Neural cell (in vitro differentiated cells): ENCODE data around the gene SRP68. TPM values are rescaled to one million over a fixed set of nuclear protein-coding genes. Genes with fewer than 3 reads are reported as not detected.

Experiments used
- H2AFZ ChIP-seq: fragments of 200-600, 300-800 bp; sonication (generic), shearing (Covaris generic); 2 replicates; pipeline ENCODE4 v1.6.0; 2014; ENCODE audit warnings: low read depth, mild to moderate bottlenecking, antibody characterized with exemption, low read length, moderate library complexity
- H3F3A ChIP-seq: fragments of 200-600 bp; shearing (Covaris generic); 2 replicates; pipeline ENCODE4 v1.6.1; 2016; ENCODE audit warnings: mild to moderate bottlenecking, moderate library complexity, mixed read lengths, antibody characterized with exemption, low read length; ENCODE audit not compliant: insufficient read depth, poor library complexity, severe bottlenecking
- H3K27ac ChIP-seq: fragments of 200-600, 300-800 bp; sonication (generic), shearing (Covaris generic); 2 replicates; pipeline ENCODE4 v1.5.1; 2014; ENCODE audit warnings: mild to moderate bottlenecking, low read length, moderate library complexity
- H3K27me3 ChIP-seq: fragments of 300-800, 200-600 bp; sonication (generic), shearing (Covaris generic); 2 replicates; pipeline ENCODE4 v1.6.0; 2014; ENCODE audit warnings: mild to moderate bottlenecking, low read depth, low read length, moderate library complexity; ENCODE audit not compliant: insufficient read depth
- H3K36me3 ChIP-seq: fragments of 300-800, 200-600 bp; sonication (generic), shearing (Covaris generic); 2 replicates; pipeline ENCODE4 v1.5.1; 2014; ENCODE audit warnings: mild to moderate bottlenecking, antibody characterized with exemption, low read length, moderate library complexity; ENCODE audit not compliant: insufficient read depth
- H3K4me2 ChIP-seq: fragments of 300-800, 200-600 bp; sonication (generic), shearing (Covaris generic); 2 replicates; pipeline ENCODE4 v1.6.0; 2014; ENCODE audit warnings: mild to moderate bottlenecking, low read length
- H3K4me3 ChIP-seq: fragments of 300-800, 200-600 bp; sonication (generic), shearing (Covaris generic); 2 replicates; pipeline ENCODE4 v1.5.1; 2014; ENCODE audit warnings: mild to moderate bottlenecking, low read length, moderate library complexity
- H3K79me2 ChIP-seq: fragments of 200-600 bp; shearing (Covaris generic); replicated peaks from 2 replicates; pipeline ENCODE4 v1.6.0; 2014; ENCODE audit warnings: mild to moderate bottlenecking, low read length, moderate library complexity; ENCODE audit not compliant: insufficient read depth
- H3K9ac ChIP-seq: fragments of 300-800, 200-600 bp; sonication (generic), shearing (Covaris generic); 2 replicates; pipeline ENCODE4 v1.6.1; 2016; ENCODE audit warnings: mild to moderate bottlenecking, low read length, mixed read lengths
- H3K9me2 ChIP-seq: fragments of 200-600 bp; shearing (Covaris generic); 2 replicates; pipeline ENCODE4 v1.6.1; 2016; ENCODE audit warnings: mild to moderate bottlenecking, low read length, mixed read lengths; ENCODE audit not compliant: insufficient read depth
- H3K9me3 ChIP-seq: fragments of 200-600, 300-800 bp; sonication (generic), shearing (Covaris generic); 2 replicates; pipeline ENCODE4 v1.6.1; 2016; ENCODE audit warnings: mild to moderate bottlenecking, mixed run types, low read length, moderate library complexity, mixed read lengths
- H4K20me1 ChIP-seq: fragments of 200-600 bp; shearing (Covaris generic); 2 replicates; pipeline ENCODE4 v1.6.1; 2016; ENCODE audit warnings: mild to moderate bottlenecking, mixed run types; ENCODE audit not compliant: insufficient read depth
- CTCF ChIP-seq: fragments of 450-650 bp; IDR thresholded peaks from 2 replicates; pipeline ENCODE4 v1.5.1; 2014; ENCODE audit warnings: antibody characterized with exemption, mild to moderate bottlenecking, moderate library complexity; ENCODE audit not compliant: poor library complexity, severe bottlenecking
- EP300 ChIP-seq: fragments of 450-650 bp; conservative IDR thresholded peaks from 2 replicates; pipeline ENCODE4 v1.6.1; 2014; ENCODE audit warnings: antibody characterized with exemption, mild to moderate bottlenecking, moderate library complexity; ENCODE audit not compliant: poor library complexity, severe bottlenecking
- EZH2 ChIP-seq: fragments of 200-600, 300-800 bp; shearing (Covaris generic), sonication (generic); IDR thresholded peaks from 2 replicates; pipeline ENCODE4 v1.6.1; 2014; ENCODE audit warnings: antibody characterized with exemption, low read length, borderline replicate concordance, mild to moderate bottlenecking; ENCODE audit not compliant: insufficient read depth, poor library complexity, severe bottlenecking
- POLR2AphosphoS5 ChIP-seq: IDR thresholded peaks from 2 replicates; pipeline ENCODE4 v1.6.1; 2012
- RAD21 ChIP-seq: fragments of 450-650 bp; conservative IDR thresholded peaks from 2 replicates; pipeline ENCODE4 v1.6.1; 2014; ENCODE audit warnings: antibody characterized with exemption, mild to moderate bottlenecking, moderate library complexity
- REST ChIP-seq: IDR thresholded peaks from 2 replicates; pipeline ENCODE4 v1.6.1; 2012; ENCODE audit warnings: borderline replicate concordance
- SMC3 ChIP-seq: fragments of 450-650 bp; conservative IDR thresholded peaks from 2 replicates; pipeline ENCODE4 v1.6.1; 2014; ENCODE audit warnings: antibody characterized with exemption, mild to moderate bottlenecking, moderate library complexity; ENCODE audit not compliant: poor library complexity
- TAF1 ChIP-seq: IDR thresholded peaks from 2 replicates; pipeline ENCODE4 v1.6.1; 2012; ENCODE audit warnings: low read depth
- polyA plus RNA-seq: library from polyadenylated mRNA; depleted of rRNA; stranded (reverse); fragments of >200 nt; gene quantifications from 2 replicates; pipeline ENCODE4 v1.2.3, GENCODE V29; 2014

Gene SRP68
- polyA plus RNA-seq, 1 donor from 2014 or later: 26.3 TPM

- H3K4me2 ChIP-seq: no peak overlapping the region
- no peak overlapping the region for H2AFZ ChIP-seq
- H3K9ac ChIP-seq: no peak overlapping the region
- no peaks in the 10 kb centered on the region for H3K36me3 ChIP-seq
- no peak overlapping the region for H3K27ac ChIP-seq
- peaks cover 24% of the 10 kb centered on the region for H3K79me2 ChIP-seq
- no peaks in the 10 kb centered on the region for H3F3A ChIP-seq
- no peaks in the 10 kb centered on the region for H4K20me1 ChIP-seq
- no peaks in the 10 kb centered on the region for H3K9me3 ChIP-seq
- TF ChIP-seq POLR2AphosphoS5 (no peak), EP300 (no peak), REST (no peak), RAD21 (no peak), SMC3 (no peak), CTCF (peak; percentile 47), TAF1 (no peak), EZH2 (peak; percentile 53)
- H3K9me2 ChIP-seq: no peaks in the 10 kb centered on the region
- H3K27me3 ChIP-seq: peaks cover 62% of the 10 kb centered on the region
- peak overlapping the region; percentile 62 for H3K4me3 ChIP-seq
These were observed 3.2 kb upstream of the SRP68 start for GRCh38 chr17:76075364-76076145.

- Histone ChIP-seq H4K20me1 (no peaks in the 10 kb centered on the region), H3K9me2 (no peaks in the 10 kb centered on the region), H3K4me2 (no peak within 1 kb of the TSS), H3K27me3 (peaks cover 59% of the 10 kb centered on the region), H3K9ac (no peak within 1 kb of the TSS), H3K79me2 (peaks cover 30% of the 10 kb centered on the region), H3K27ac (no peak within 1 kb of the TSS), H3K36me3 (no peaks in the 10 kb centered on the region), H2AFZ (no peak within 1 kb of the TSS), H3F3A (no peaks in the 10 kb centered on the region), H3K9me3 (no peaks in the 10 kb centered on the region), H3K4me3 (peak within 1 kb of the TSS; percentile 62)
- TF ChIP-seq SMC3 (no peak), EP300 (no peak), EZH2 (peak; percentile 71), POLR2AphosphoS5 (peak; percentile 0), RAD21 (no peak)
These were observed 2.4 kb upstream of the SRP68 start, which contains the start of gene GALR2 for GRCh38 chr17:76074390-76075363. Gene GALR2 (plus strand): TSS chr17:76074781. CDS start chr17:76074884, 103 bp downstream.
